ENCODE results near the gene RAD51.

- no peak; the same call in 1 of the 2 replicates for TF ChIP-seq CTCF (conservative IDR thresholded peaks at IDR 0.05; ENCODE audit: low read length)
- TF ChIP-seq EZH2phosphoT487 (IDR thresholded peaks at IDR 0.05; ENCODE audit: borderline replicate concordance) = no peak
These were observed 49.8 kb downstream of the RAD51 start for GRCh38 chr15:40744815-40745152.

Measured in Loucy (cell line).